HG02678 (cell line): ENCODE measurements around the gene FSTL4.

ENCODE experiments used
- ATAC-seq: cut with Tn5 transposase; IDR thresholded peaks from one replicate; pipeline ENCODE4 v1.9.1; 2021; ENCODE audit warnings: mild to moderate bottlenecking, moderate library complexity; ENCODE audit not compliant: unreplicated experiment

Gene FSTL4

GRCh38 chr5:133434336-133434735, 178.0 kb downstream of the FSTL4 start:
- ATAC-seq = no peak

GRCh38 chr5:133433641-133434040, 178.7 kb downstream of the FSTL4 start:
- ATAC-seq = no peak

- ATAC-seq = no peak
Observed at GRCh38 chr5:133432956-133433532, 179.3 kb downstream of the FSTL4 start.

GRCh38 chr5:133431326-133431865, 180.9 kb downstream of the FSTL4 start:
- ATAC-seq = no peak

GRCh38 chr5:133430095-133430494, 182.2 kb downstream of the FSTL4 start:
- ATAC-seq = no peak

GRCh38 chr5:133429046-133429445, 183.3 kb downstream of the FSTL4 start:
- no peak for ATAC-seq

GRCh38 chr5:133428072-133428660, 184.2 kb downstream of the FSTL4 start:
- ATAC-seq = no peak

- no peak for ATAC-seq
Observed at GRCh38 chr5:133427121-133427777, 185.1 kb downstream of the FSTL4 start.

- no peak for ATAC-seq
Observed at GRCh38 chr5:133426264-133426663, 186.1 kb downstream of the FSTL4 start.

- no peak for ATAC-seq
Observed at GRCh38 chr5:133425764-133426163, 186.6 kb downstream of the FSTL4 start.

GRCh38 chr5:133425222-133425621, 187.1 kb downstream of the FSTL4 start:
- ATAC-seq = no peak

- peak; percentile 81 for ATAC-seq
Observed at GRCh38 chr5:133423618-133424282, 188.6 kb downstream of the FSTL4 start.

GRCh38 chr5:133423011-133423617, 189.2 kb downstream of the FSTL4 start:
- ATAC-seq = no peak

- ATAC-seq = no peak
Observed at GRCh38 chr5:133421806-133422205, 190.5 kb downstream of the FSTL4 start.

- no peak for ATAC-seq
Observed at GRCh38 chr5:133421394-133421793, 190.9 kb downstream of the FSTL4 start.

GRCh38 chr5:133420440-133421301, 191.7 kb downstream of the FSTL4 start:
- no peak for ATAC-seq

GRCh38 chr5:133415906-133416305, 196.4 kb downstream of the FSTL4 start:
- no peak for ATAC-seq

GRCh38 chr5:133415506-133415905, 196.8 kb downstream of the FSTL4 start:
- no peak for ATAC-seq

- no peak for ATAC-seq
Observed at GRCh38 chr5:133412661-133413060, 199.7 kb downstream of the FSTL4 start.

GRCh38 chr5:133410335-133410828, 202.0 kb downstream of the FSTL4 start:
- no peak for ATAC-seq
